PC-3 (cell line): ENCODE results near the gene RANBP3. TPM values are rescaled to one million over a fixed set of nuclear protein-coding genes. Genes with fewer than 3 reads are reported as not detected.

Source experiments
- ATAC-seq: fragments of 200-7000 bp; cut with Tn5 transposase; 2 replicates; pipeline ENCODE4 v1.9.1; 2020; ENCODE audit warnings: mild to moderate bottlenecking, moderate library complexity
- BruUV-seq: library from RNA; stranded (reverse); fragments of 400-500 nt; replicated peaks from 2 replicates; lab custom pipeline; 2021; lab: Mats Ljungman, UMichigan
- CTCF ChIA-PET: fragments of 300-600 bp; sonication (Branson Sonifier 250); formaldehyde crosslinking; loops from one replicate; lab custom pipeline; 2022; ENCODE audit warnings: antibody characterized with exemption; lab: Charles Lee
- POLR2A ChIA-PET: fragments of 300-600 bp; sonication (Branson Sonifier 250); formaldehyde crosslinking; loops from one replicate; lab custom pipeline; 2022; ENCODE audit warnings: antibody characterized with exemption; ENCODE audit not compliant: unreplicated experiment; lab: Charles Lee
- DNase-seq: peaks from one replicate; pipeline ENCODE4 v3.0.0-alpha.2; 2015
- H2AFZ ChIP-seq: fragments of 300-600 bp; sonication (generic); 2 replicates; pipeline ENCODE4 v1.6.0; 2016; ENCODE audit warnings: antibody characterized with exemption, low read length
- H3F3A ChIP-seq: fragments of 300-600 bp; sonication (generic); one replicate; pipeline ENCODE4 v1.6.0; 2017; ENCODE audit warnings: antibody characterized with exemption, low read length, control low read depth, mild to moderate bottlenecking; ENCODE audit not compliant: unreplicated experiment
- H3K27ac ChIP-seq: fragments of 300-600 bp; sonication (generic); 2 replicates; pipeline ENCODE4 v1.5.1; 2016; ENCODE audit warnings: mild to moderate bottlenecking, low read length
- H3K27me3 ChIP-seq: fragments of 300-600 bp; sonication (generic); 2 replicates; pipeline ENCODE4 v1.6.1; 2016; ENCODE audit warnings: low read length, mixed read lengths
- H3K36me3 ChIP-seq: fragments of 300-600 bp; sonication (generic); 2 replicates; pipeline ENCODE4 v1.6.1; 2016; ENCODE audit warnings: low read depth, mixed run types, low read length, mixed read lengths
- H3K4me1 ChIP-seq: fragments of 300-600 bp; sonication (generic); 2 replicates; pipeline ENCODE4 v1.5.1; 2016; ENCODE audit warnings: low read length; ENCODE audit not compliant: insufficient read depth
- H3K4me2 ChIP-seq: fragments of 300-600 bp; sonication (generic); 2 replicates; pipeline ENCODE4 v1.6.0; 2016; ENCODE audit warnings: low read length
- H3K4me3 ChIP-seq: fragments of 300-600 bp; sonication (generic); 2 replicates; pipeline ENCODE4 v1.5.1; 2016; ENCODE audit warnings: mild to moderate bottlenecking, low read length, mixed read lengths
- H3K79me2 ChIP-seq: fragments of 300-600 bp; sonication (generic); 2 replicates; pipeline ENCODE4 v1.6.1; 2017; ENCODE audit warnings: low read length, mixed read lengths
- H3K9ac ChIP-seq: fragments of 300-600 bp; sonication (generic); 2 replicates; pipeline ENCODE4 v1.6.0; 2016; ENCODE audit warnings: mild to moderate bottlenecking, low read length
- H3K9me2 ChIP-seq: fragments of 300-600 bp; sonication (generic); replicated peaks from 2 replicates; pipeline ENCODE4 v1.6.1; 2016; ENCODE audit warnings: mixed run types, low read length, mixed read lengths
- H3K9me3 ChIP-seq: fragments of 300-600 bp; sonication (generic); 2 replicates; pipeline ENCODE4 v1.6.1; 2016; ENCODE audit warnings: low read length, mixed read lengths
- H4K20me1 ChIP-seq: fragments of 300-600 bp; sonication (generic); 2 replicates; pipeline ENCODE4 v1.6.1; 2016; ENCODE audit warnings: low read length, mixed read lengths
- EZH2 ChIP-seq: fragments of 300-600 bp; sonication (generic); IDR thresholded peaks from one replicate; pipeline ENCODE4 v1.6.1; 2017; ENCODE audit warnings: antibody characterized with exemption, mild to moderate bottlenecking, low read length; ENCODE audit not compliant: unreplicated experiment
- EZH2phosphoT487 ChIP-seq: fragments of 300-600 bp; sonication (generic); IDR thresholded peaks from 2 replicates; pipeline ENCODE4 v1.6.1; 2018; ENCODE audit warnings: mild to moderate bottlenecking, antibody characterized with exemption, low read length, borderline replicate concordance
- intact Hi-C: fragments of 100-400 bp; cut with micrococcal nuclease; formaldehyde crosslinking; loops from 2 replicates; pipeline ENCODE4 v1.9.0; 2023
- total RNA-seq: library from RNA; depleted of rRNA; stranded (reverse); fragments of >200 nt; gene quantifications from 2 replicates; pipeline ENCODE4 v1.2.3, GENCODE V29; 2014
- TF ChIP-seq, protein P1 (sequence below): fragments of 300-600 bp; sonication (generic); conservative IDR thresholded peaks from 2 replicates; pipeline ENCODE4 v1.5.1; 2017; ENCODE audit warnings: antibody characterized with exemption, low read depth, mild to moderate bottlenecking, low read length

The RANBP3 gene
- total RNA-seq, 1 experiment from 2014 or later, result 114 TPM

DNA sequence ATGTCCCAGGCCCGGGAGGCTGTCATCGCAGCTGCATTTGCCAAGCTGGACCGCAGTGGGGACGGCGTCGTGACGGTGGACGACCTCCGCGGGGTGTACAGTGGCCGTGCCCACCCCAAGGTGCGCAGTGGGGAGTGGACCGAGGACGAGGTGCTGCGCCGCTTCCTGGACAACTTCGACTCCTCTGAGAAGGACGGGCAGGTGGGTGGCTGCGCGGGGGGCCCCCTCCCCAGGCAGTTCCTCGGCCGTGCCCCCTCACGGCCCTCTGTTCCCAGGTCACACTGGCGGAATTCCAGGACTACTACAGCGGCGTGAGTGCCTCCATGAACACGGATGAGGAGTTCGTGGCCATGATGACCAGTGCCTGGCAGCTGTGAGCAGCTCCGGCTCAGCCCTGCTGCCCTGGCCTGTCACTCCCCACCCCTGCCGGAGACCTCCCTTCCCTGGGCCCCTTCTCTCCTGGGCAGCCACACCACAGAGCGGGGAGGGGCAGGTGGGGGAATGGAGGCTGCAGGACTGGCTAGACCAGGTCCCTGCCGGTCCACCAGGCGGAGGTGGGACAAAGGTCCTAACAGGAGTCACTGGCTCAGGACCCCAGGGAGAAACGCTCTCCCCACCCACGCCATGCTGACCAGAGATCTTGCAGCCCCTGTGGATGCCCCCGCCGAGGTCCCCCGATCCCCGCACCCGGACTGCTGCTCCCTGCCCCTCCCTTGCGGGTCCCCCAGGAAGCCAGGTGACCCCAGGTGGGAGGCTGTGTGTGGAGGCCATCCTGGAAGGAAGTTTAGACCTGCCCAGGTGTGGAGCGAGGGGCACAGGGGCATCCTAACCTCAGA, 62.8 kb downstream of the RANBP3 start:
- Histone ChIP-seq H3F3A (no peaks in the 10 kb centered on the region), H3K4me1 (peaks cover 28% of the 10 kb centered on the region), H3K79me2 (0 out of 2 replicates have a peak, but pooled peaks cover 5% of the 10 kb centered on the region), H2AFZ (no peak overlapping the region), H4K20me1 (no peaks in the 10 kb centered on the region), H3K4me2 (peak overlapping the region; percentile 87), H3K4me3 (peak overlapping the region; percentile 58), H3K27me3 (no peaks in the 10 kb centered on the region), H3K9me2 (no peaks in the 10 kb centered on the region), H3K36me3 (peaks cover 21% of the 10 kb centered on the region; the same call in 1 of the 2 replicates), H3K27ac (peak overlapping the region; percentile 84), H3K9me3 (no peaks in the 10 kb centered on the region), H3K9ac (peak overlapping the region; percentile 69)
- TF ChIP-seq, protein P1, sequence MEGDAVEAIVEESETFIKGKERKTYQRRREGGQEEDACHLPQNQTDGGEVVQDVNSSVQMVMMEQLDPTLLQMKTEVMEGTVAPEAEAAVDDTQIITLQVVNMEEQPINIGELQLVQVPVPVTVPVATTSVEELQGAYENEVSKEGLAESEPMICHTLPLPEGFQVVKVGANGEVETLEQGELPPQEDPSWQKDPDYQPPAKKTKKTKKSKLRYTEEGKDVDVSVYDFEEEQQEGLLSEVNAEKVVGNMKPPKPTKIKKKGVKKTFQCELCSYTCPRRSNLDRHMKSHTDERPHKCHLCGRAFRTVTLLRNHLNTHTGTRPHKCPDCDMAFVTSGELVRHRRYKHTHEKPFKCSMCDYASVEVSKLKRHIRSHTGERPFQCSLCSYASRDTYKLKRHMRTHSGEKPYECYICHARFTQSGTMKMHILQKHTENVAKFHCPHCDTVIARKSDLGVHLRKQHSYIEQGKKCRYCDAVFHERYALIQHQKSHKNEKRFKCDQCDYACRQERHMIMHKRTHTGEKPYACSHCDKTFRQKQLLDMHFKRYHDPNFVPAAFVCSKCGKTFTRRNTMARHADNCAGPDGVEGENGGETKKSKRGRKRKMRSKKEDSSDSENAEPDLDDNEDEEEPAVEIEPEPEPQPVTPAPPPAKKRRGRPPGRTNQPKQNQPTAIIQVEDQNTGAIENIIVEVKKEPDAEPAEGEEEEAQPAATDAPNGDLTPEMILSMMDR, result no peak
- TF ChIP-seq EZH2, result no peak
- no peak for TF ChIP-seq EZH2phosphoT487
- BruUV-seq, result no TSS peak
- ChIA-PET POLR2A (no interaction called here), CTCF (no interaction called here)
- intact Hi-C loops, result loop anchor here (1.0 to 2.0 kb wide), 2 partner anchors 11 to 48 kb away; partner anchors contain the start of gene VMAC
- DNase-seq, result peak; percentile 76
- ATAC-seq, result peak; percentile 21

DNA sequence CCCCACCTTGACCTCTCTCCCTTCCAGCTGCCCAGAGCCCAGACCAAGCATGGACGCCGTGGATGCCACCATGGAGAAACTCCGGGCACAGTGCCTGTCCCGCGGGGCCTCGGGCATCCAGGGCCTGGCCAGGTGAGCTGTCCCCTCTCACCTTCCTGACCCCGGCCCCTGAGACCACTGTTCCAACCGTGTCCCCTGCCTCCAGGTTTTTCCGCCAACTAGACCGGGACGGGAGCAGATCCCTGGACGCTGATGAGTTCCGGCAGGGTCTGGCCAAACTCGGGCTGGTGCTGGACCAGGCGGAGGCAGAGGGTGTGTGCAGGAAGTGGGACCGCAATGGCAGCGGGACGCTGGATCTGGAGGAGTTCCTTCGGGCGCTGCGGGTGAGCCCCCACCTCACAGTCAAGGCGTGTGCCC, 63.6 kb downstream of the RANBP3 start:
- Histone ChIP-seq H3K27me3 (no peaks in the 10 kb centered on the region), H3K4me2 (peak overlapping the region; percentile 87), H3K4me3 (peak overlapping the region; percentile 58), H4K20me1 (no peaks in the 10 kb centered on the region), H2AFZ (peak overlapping the region; percentile 51), H3K4me1 (peaks cover 28% of the 10 kb centered on the region), H3F3A (no peaks in the 10 kb centered on the region), H3K36me3 (peaks cover 21% of the 10 kb centered on the region; the same call in 1 of the 2 replicates), H3K9me2 (no peaks in the 10 kb centered on the region), H3K9me3 (no peaks in the 10 kb centered on the region), H3K9ac (peak overlapping the region; percentile 69), H3K79me2 (0 out of 2 replicates have a peak, but pooled peaks cover 5% of the 10 kb centered on the region), H3K27ac (peak overlapping the region; percentile 84)
- DNase-seq, result peak; percentile 40
- BruUV-seq, result TSS peak; percentile 62
- intact Hi-C loops, result loop anchor here (1.0 to 2.0 kb wide), 2 partner anchors 10 to 48 kb away; partner anchors contain the start of gene VMAC
- TF ChIP-seq EZH2, result no peak
- TF ChIP-seq, protein P1, result no peak
- TF ChIP-seq EZH2phosphoT487, result no peak
- peak; percentile 55 for ATAC-seq
- ChIA-PET CTCF (interaction anchor here (1.1 kb wide), 1 partner anchor 110 kb away, joined by 4 read pairs; no protein-coding TSS in a partner anchor), POLR2A (interaction anchor here (0.6 to 1.2 kb wide), 2 partner anchors 10 to 63 kb away, joined by 3 to 5 read pairs; partner anchors contain the start of genes FUT3 and VMAC)
